Karpas-422 (cell line): ENCODE measurements around the gene C1orf116. TPM values are rescaled to one million over a fixed set of nuclear protein-coding genes. Genes with fewer than 3 reads are reported as not detected.

ENCODE experiments used
- total RNA-seq: library from RNA; depleted of rRNA; stranded (reverse); fragments of >200 nt; shearing (Covaris generic); gene quantifications from 2 replicates; pipeline ENCODE4 v1.2.3, GENCODE V29; 2014; ENCODE audit warnings: low replicate concordance; rRNA removed

C1orf116 gene
- total RNA-seq, 1 experiment from 2014 or later = not detected

Other genes with a start within 250 kb of the C1orf116 start
- not detected in 2 replicates for gene IL20, start 167.1 kb downstream of the C1orf116 start, total RNA-seq
- not detected in 2 replicates for gene IL24, start 135.3 kb downstream of the C1orf116 start, total RNA-seq
- gene FCMR, start 110.8 kb downstream of the C1orf116 start, total RNA-seq = not detected in 2 replicates
- gene PIGR, start 86.3 kb downstream of the C1orf116 start, total RNA-seq = not detected in 2 replicates
- not detected in 2 replicates for gene FCAMR, start 62.3 kb downstream of the C1orf116 start, total RNA-seq
- not detected in 2 replicates for gene YOD1, start 18.5 kb upstream of the C1orf116 start, total RNA-seq
- gene PFKFB2, start 20.5 kb upstream of the C1orf116 start, total RNA-seq = 0.07 TPM in 1 of 2 replicates, not detected in the other
- not detected in 2 replicates for gene C4BPB, start 56.1 kb upstream of the C1orf116 start, total RNA-seq
- not detected in 2 replicates for gene C4BPA, start 71.5 kb upstream of the C1orf116 start, total RNA-seq